Measurements from ENCODE around the gene MRFAP1L1. TPM values are rescaled to one million over a fixed set of nuclear protein-coding genes. Genes with fewer than 3 reads are reported as not detected.

Gene MRFAP1L1
- total and polyA plus RNA-seq, 9 of the 15 experiments (the other 6 are each of a cell fraction or from before 2014, with no cell fraction given) = 37.6 to 111 (median 83.8) TPM

DNA sequence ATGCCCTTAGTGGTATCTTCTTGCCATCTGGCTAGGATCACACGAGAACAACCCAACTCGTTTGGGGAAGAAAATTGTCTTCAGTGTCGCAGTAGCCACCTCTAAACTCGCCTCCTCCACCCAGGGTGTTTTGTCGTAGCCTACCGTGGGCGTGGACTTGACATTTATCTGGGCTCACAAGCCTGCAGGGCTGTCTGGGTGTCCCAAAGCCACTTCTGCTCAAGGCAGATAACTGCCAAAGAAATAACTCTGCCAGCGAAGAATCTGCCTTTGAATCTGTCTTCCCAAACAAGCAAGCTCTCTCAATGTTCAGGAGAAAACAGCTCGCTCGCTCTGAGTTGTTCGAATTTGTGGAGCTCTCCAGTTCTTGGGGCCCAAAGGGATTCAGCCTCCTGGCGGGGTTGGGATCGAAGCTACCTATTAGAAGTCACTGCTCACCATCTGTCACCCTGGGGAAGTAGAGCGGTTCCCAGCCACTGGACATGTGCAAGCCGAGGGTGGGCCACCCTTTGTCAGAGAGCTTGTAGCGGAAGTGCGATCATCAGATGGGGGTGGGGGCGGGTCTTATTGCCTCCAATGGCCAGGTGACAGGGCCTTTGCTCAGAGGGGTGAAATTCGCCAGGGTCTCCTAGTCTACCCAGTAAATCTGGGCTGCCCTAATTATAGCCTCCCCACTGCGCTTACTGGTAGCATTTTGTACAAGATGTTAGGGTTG, 21.1 kb upstream of the MRFAP1L1 start (continued):
- TF ChIP-seq, protein P1, sequence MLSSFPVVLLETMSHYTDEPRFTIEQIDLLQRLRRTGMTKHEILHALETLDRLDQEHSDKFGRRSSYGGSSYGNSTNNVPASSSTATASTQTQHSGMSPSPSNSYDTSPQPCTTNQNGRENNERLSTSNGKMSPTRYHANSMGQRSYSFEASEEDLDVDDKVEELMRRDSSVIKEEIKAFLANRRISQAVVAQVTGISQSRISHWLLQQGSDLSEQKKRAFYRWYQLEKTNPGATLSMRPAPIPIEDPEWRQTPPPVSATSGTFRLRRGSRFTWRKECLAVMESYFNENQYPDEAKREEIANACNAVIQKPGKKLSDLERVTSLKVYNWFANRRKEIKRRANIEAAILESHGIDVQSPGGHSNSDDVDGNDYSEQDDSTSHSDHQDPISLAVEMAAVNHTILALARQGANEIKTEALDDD (IDR thresholded peaks at IDR 0.05) = peak; percentile 69
- no peak for TF ChIP-seq TSC22D4 (tag; IDR thresholded peaks at IDR 0.05)
- no peak for TF ChIP-seq ZNF77 (CRISPR knock-in tag; IDR thresholded peaks at IDR 0.05)
- TF ChIP-seq, protein P2, sequence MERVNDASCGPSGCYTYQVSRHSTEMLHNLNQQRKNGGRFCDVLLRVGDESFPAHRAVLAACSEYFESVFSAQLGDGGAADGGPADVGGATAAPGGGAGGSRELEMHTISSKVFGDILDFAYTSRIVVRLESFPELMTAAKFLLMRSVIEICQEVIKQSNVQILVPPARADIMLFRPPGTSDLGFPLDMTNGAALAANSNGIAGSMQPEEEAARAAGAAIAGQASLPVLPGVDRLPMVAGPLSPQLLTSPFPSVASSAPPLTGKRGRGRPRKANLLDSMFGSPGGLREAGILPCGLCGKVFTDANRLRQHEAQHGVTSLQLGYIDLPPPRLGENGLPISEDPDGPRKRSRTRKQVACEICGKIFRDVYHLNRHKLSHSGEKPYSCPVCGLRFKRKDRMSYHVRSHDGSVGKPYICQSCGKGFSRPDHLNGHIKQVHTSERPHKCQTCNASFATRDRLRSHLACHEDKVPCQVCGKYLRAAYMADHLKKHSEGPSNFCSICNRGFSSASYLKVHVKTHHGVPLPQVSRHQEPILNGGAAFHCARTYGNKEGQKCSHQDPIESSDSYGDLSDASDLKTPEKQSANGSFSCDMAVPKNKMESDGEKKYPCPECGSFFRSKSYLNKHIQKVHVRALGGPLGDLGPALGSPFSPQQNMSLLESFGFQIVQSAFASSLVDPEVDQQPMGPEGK (CRISPR knock-in tag; IDR thresholded peaks at IDR 0.05; ENCODE audit: borderline replicate concordance) = no peak
- TF ChIP-seq, protein P3, sequence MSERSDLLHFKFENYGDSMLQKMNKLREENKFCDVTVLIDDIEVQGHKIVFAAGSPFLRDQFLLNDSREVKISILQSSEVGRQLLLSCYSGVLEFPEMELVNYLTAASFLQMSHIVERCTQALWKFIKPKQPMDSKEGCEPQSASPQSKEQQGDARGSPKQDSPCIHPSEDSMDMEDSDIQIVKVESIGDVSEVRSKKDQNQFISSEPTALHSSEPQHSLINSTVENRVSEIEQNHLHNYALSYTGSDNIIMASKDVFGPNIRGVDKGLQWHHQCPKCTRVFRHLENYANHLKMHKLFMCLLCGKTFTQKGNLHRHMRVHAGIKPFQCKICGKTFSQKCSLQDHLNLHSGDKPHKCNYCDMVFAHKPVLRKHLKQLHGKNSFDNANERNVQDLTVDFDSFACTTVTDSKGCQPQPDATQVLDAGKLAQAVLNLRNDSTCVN (CRISPR knock-in tag; IDR thresholded peaks at IDR 0.05) = no peak
- TF ChIP-seq, protein P4, sequence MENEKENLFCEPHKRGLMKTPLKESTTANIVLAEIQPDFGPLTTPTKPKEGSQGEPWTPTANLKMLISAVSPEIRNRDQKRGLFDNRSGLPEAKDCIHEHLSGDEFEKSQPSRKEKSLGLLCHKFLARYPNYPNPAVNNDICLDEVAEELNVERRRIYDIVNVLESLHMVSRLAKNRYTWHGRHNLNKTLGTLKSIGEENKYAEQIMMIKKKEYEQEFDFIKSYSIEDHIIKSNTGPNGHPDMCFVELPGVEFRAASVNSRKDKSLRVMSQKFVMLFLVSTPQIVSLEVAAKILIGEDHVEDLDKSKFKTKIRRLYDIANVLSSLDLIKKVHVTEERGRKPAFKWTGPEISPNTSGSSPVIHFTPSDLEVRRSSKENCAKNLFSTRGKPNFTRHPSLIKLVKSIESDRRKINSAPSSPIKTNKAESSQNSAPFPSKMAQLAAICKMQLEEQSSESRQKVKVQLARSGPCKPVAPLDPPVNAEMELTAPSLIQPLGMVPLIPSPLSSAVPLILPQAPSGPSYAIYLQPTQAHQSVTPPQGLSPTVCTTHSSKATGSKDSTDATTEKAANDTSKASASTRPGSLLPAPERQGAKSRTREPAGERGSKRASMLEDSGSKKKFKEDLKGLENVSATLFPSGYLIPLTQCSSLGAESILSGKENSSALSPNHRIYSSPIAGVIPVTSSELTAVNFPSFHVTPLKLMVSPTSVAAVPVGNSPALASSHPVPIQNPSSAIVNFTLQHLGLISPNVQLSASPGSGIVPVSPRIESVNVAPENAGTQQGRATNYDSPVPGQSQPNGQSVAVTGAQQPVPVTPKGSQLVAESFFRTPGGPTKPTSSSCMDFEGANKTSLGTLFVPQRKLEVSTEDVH (IDR thresholded peaks at IDR 0.05; ENCODE audit: low read depth, partially characterized antibody) = peak; percentile 48
- TF ChIP-seq, protein P5, sequence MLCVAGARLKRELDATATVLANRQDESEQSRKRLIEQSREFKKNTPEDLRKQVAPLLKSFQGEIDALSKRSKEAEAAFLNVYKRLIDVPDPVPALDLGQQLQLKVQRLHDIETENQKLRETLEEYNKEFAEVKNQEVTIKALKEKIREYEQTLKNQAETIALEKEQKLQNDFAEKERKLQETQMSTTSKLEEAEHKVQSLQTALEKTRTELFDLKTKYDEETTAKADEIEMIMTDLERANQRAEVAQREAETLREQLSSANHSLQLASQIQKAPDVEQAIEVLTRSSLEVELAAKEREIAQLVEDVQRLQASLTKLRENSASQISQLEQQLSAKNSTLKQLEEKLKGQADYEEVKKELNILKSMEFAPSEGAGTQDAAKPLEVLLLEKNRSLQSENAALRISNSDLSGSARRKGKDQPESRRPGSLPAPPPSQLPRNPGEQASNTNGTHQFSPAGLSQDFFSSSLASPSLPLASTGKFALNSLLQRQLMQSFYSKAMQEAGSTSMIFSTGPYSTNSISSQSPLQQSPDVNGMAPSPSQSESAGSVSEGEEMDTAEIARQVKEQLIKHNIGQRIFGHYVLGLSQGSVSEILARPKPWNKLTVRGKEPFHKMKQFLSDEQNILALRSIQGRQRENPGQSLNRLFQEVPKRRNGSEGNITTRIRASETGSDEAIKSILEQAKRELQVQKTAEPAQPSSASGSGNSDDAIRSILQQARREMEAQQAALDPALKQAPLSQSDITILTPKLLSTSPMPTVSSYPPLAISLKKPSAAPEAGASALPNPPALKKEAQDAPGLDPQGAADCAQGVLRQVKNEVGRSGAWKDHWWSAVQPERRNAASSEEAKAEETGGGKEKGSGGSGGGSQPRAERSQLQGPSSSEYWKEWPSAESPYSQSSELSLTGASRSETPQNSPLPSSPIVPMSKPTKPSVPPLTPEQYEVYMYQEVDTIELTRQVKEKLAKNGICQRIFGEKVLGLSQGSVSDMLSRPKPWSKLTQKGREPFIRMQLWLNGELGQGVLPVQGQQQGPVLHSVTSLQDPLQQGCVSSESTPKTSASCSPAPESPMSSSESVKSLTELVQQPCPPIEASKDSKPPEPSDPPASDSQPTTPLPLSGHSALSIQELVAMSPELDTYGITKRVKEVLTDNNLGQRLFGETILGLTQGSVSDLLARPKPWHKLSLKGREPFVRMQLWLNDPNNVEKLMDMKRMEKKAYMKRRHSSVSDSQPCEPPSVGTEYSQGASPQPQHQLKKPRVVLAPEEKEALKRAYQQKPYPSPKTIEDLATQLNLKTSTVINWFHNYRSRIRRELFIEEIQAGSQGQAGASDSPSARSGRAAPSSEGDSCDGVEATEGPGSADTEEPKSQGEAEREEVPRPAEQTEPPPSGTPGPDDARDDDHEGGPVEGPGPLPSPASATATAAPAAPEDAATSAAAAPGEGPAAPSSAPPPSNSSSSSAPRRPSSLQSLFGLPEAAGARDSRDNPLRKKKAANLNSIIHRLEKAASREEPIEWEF (CRISPR knock-in tag; IDR thresholded peaks at IDR 0.05) = no peak
- TF ChIP-seq KAT8 (IDR thresholded peaks at IDR 0.05; ENCODE audit: low read depth) = no peak
- TF ChIP-seq, protein P6, sequence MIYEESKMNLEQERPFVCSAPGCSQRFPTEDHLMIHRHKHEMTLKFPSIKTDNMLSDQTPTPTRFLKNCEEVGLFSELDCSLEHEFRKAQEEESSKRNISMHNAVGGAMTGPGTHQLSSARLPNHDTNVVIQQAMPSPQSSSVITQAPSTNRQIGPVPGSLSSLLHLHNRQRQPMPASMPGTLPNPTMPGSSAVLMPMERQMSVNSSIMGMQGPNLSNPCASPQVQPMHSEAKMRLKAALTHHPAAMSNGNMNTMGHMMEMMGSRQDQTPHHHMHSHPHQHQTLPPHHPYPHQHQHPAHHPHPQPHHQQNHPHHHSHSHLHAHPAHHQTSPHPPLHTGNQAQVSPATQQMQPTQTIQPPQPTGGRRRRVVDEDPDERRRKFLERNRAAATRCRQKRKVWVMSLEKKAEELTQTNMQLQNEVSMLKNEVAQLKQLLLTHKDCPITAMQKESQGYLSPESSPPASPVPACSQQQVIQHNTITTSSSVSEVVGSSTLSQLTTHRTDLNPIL (CRISPR knock-in tag; IDR thresholded peaks at IDR 0.05) = no peak
- TF ChIP-seq ETS2 (tag; IDR thresholded peaks at IDR 0.05; ENCODE audit: borderline replicate concordance, poor library complexity, severe bottlenecking) = no peak
